Testis (tissue), 2 donors: ENCODE results near the gene CHCHD3.

Experiments
- CTCF ChIP-seq, 3 experiments: fragments of 450-650 bp in 2 of 3; fragments of 200-600 bp in 1 of 3; sonication (generic) in 1 of 3; IDR thresholded peaks; one replicate each; pipeline ENCODE4 v1.5.1; 2016 to 2019; ENCODE audit warnings: antibody characterized with exemption in 3 of 3, mild to moderate bottlenecking in 2 of 3, moderate library complexity in 1 of 3
- POLR2A ChIP-seq: fragments of 450-650 bp; IDR thresholded peaks from one replicate; pipeline ENCODE4 v1.6.1; 2017; ENCODE audit warnings: antibody characterized with exemption, mild to moderate bottlenecking, moderate library complexity

- no peak for TF ChIP-seq CTCF (IDR thresholded peaks at IDR 0.05)
- TF ChIP-seq POLR2A, result no peak
Observed at GRCh38 chr7:132858251-132858650, 223.6 kb downstream of the CHCHD3 start.
